DND-41 (cell line): ENCODE results near the gene PTH2R.
"Not testable (repeated sequence)": the region's sequence is repeated elsewhere in the genome, so short reads cannot be mapped to it uniquely, and the experiment has no call there.

ENCODE experiments used
- CTCF ChIP-seq: IDR thresholded peaks from 2 replicates; pipeline ENCODE4 v1.5.1; 2012; ENCODE audit warnings: borderline replicate concordance, low read length, moderate library complexity, mild to moderate bottlenecking; ENCODE audit not compliant: poor library complexity, severe bottlenecking; ENCODE audit errors: extremely low read depth
- EZH2 ChIP-seq: IDR thresholded peaks from 3 replicates; pipeline ENCODE4 v1.6.1; 2012; ENCODE audit warnings: borderline replicate concordance, low read depth, mild to moderate bottlenecking, moderate library complexity, low read length, inconsistent platforms; ENCODE audit not compliant: severe bottlenecking

- not testable (repeated sequence) for TF ChIP-seq CTCF, EZH2
These were observed 29.2 kb upstream of the PTH2R start for GRCh38 chr2:208377344-208377860.
